HepG2 (cell line): ENCODE data around the gene PIK3IP1. TPM values are rescaled to one million over a fixed set of nuclear protein-coding genes. Genes with fewer than 3 reads are reported as not detected.

Experiments used
- DMAP1 ChIP-seq: IDR thresholded peaks from 2 replicates; pipeline ENCODE4 v1.6.1; 2016
- SIX1 ChIP-seq: sonication (generic); formaldehyde crosslinking; IDR thresholded peaks from 2 replicates; pipeline ENCODE4 v1.4.0; 2020; ENCODE audit warnings: missing genetic modification reagents, borderline replicate concordance
- polyA plus RNA-seq, 8 experiments: library from polyadenylated mRNA; depleted of rRNA in 3 of 8; stranded (reverse) in 7 of 8; unstranded in 1 of 8; fragments of >200 nt; fragmentation: Illumina TruSeq in 4 of 8; extraction: Trizol in 4 of 8; gene quantifications; 2 replicates each; pipeline versions ENCODE4 v1.2.1 to v1.2.3, GENCODE V29; 2011 to 2016; ENCODE audit warnings: low read depth in 4 of 8, missing spikeins in 1 of 8, mixed read lengths in 1 of 8; ENCODE audit not compliant: insufficient read depth in 1 of 8
- total RNA-seq, 5 experiments: library from RNA; depleted of rRNA; stranded (reverse); fragments of >200 nt; fragmentation: Illumina TruSeq; extraction: Trizol; gene quantifications; 2 replicates each; pipeline ENCODE4 v1.2.3, GENCODE V29; 2016; ENCODE audit warnings: low read depth in 1 of 5
- TF ChIP-seq, protein P1 (sequence below): sonication (generic); formaldehyde crosslinking; IDR thresholded peaks from 2 replicates; pipeline ENCODE4 v1.9.0; 2021; ENCODE audit warnings: mild to moderate bottlenecking, missing genetic modification reagents
- TF ChIP-seq, protein P2 (sequence below): sonication (generic); formaldehyde crosslinking; IDR thresholded peaks from 2 replicates; pipeline ENCODE4 v1.8.0; 2022; ENCODE audit warnings: mild to moderate bottlenecking, missing genetic modification reagents; ENCODE audit not compliant: insufficient replicate concordance
- TF ChIP-seq, protein P3 (sequence below): sonication (generic); formaldehyde crosslinking; IDR thresholded peaks from 2 replicates; pipeline ENCODE4 v1.4.0; 2020; ENCODE audit warnings: missing genetic modification reagents

Gene PIK3IP1
- total and polyA plus RNA-seq, 2 of the 13 experiments (the other 11 are each of a cell fraction or from before 2014, with no cell fraction given), result 1.3 to 2.5 TPM

DNA sequence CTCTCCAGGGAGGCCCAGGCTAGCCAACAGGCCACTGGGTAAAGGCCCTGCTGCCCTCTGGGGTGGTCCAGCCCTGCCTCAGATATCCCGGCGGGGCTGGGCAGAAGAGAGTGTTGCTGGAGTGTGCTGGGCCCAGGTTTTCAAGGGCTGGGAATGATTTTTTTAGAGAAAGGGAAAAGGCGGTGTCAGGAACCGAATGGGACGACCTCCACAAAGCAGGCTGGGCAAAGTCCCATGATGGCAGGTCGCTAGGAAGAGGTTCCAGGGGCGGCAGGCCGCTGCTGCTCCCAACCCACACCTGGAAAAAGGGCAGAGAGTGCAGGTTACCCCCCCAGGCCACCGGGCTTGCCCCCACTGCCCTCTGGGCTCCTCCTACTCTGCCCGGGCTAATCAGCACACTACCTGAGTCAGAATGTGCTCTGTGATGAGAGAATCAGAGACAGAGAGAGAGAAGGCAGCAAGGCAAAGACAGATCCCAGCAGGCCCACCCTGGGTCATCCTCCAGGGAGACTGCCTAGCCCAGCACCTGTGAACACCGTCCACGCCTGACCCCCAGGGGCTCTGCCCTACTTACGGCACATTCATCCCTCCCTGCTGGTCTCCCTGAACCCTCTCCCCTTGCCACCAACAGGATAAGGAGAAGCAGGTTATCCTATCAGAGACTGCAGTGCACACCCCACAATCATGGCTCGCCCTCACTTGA is 49.2 kb upstream of the PIK3IP1 start (continued):
- TF ChIP-seq, protein P1, sequence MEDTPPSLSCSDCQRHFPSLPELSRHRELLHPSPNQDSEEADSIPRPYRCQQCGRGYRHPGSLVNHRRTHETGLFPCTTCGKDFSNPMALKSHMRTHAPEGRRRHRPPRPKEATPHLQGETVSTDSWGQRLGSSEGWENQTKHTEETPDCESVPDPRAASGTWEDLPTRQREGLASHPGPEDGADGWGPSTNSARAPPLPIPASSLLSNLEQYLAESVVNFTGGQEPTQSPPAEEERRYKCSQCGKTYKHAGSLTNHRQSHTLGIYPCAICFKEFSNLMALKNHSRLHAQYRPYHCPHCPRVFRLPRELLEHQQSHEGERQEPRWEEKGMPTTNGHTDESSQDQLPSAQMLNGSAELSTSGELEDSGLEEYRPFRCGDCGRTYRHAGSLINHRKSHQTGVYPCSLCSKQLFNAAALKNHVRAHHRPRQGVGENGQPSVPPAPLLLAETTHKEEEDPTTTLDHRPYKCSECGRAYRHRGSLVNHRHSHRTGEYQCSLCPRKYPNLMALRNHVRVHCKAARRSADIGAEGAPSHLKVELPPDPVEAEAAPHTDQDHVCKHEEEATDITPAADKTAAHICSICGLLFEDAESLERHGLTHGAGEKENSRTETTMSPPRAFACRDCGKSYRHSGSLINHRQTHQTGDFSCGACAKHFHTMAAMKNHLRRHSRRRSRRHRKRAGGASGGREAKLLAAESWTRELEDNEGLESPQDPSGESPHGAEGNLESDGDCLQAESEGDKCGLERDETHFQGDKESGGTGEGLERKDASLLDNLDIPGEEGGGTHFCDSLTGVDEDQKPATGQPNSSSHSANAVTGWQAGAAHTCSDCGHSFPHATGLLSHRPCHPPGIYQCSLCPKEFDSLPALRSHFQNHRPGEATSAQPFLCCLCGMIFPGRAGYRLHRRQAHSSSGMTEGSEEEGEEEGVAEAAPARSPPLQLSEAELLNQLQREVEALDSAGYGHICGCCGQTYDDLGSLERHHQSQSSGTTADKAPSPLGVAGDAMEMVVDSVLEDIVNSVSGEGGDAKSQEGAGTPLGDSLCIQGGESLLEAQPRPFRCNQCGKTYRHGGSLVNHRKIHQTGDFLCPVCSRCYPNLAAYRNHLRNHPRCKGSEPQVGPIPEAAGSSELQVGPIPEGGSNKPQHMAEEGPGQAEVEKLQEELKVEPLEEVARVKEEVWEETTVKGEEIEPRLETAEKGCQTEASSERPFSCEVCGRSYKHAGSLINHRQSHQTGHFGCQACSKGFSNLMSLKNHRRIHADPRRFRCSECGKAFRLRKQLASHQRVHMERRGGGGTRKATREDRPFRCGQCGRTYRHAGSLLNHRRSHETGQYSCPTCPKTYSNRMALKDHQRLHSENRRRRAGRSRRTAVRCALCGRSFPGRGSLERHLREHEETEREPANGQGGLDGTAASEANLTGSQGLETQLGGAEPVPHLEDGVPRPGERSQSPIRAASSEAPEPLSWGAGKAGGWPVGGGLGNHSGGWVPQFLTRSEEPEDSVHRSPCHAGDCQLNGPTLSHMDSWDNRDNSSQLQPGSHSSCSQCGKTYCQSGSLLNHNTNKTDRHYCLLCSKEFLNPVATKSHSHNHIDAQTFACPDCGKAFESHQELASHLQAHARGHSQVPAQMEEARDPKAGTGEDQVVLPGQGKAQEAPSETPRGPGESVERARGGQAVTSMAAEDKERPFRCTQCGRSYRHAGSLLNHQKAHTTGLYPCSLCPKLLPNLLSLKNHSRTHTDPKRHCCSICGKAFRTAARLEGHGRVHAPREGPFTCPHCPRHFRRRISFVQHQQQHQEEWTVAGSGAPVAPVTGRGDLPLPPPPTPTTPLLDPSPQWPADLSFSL (CRISPR knock-in tag), result no peak
- TF ChIP-seq SIX1 (CRISPR knock-in tag) (no peak), DMAP1 (CRISPR knock-in tag) (no peak)
- TF ChIP-seq, protein P2, sequence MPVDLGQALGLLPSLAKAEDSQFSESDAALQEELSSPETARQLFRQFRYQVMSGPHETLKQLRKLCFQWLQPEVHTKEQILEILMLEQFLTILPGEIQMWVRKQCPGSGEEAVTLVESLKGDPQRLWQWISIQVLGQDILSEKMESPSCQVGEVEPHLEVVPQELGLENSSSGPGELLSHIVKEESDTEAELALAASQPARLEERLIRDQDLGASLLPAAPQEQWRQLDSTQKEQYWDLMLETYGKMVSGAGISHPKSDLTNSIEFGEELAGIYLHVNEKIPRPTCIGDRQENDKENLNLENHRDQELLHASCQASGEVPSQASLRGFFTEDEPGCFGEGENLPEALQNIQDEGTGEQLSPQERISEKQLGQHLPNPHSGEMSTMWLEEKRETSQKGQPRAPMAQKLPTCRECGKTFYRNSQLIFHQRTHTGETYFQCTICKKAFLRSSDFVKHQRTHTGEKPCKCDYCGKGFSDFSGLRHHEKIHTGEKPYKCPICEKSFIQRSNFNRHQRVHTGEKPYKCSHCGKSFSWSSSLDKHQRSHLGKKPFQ (CRISPR knock-in tag), result no peak
- TF ChIP-seq, protein P3, sequence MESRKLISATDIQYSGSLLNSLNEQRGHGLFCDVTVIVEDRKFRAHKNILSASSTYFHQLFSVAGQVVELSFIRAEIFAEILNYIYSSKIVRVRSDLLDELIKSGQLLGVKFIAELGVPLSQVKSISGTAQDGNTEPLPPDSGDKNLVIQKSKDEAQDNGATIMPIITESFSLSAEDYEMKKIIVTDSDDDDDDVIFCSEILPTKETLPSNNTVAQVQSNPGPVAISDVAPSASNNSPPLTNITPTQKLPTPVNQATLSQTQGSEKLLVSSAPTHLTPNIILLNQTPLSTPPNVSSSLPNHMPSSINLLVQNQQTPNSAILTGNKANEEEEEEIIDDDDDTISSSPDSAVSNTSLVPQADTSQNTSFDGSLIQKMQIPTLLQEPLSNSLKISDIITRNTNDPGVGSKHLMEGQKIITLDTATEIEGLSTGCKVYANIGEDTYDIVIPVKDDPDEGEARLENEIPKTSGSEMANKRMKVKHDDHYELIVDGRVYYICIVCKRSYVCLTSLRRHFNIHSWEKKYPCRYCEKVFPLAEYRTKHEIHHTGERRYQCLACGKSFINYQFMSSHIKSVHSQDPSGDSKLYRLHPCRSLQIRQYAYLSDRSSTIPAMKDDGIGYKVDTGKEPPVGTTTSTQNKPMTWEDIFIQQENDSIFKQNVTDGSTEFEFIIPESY (CRISPR knock-in tag), result peak; percentile 61; the same call in 1 of the 2 replicates
